Gastrocnemius medialis (tissue), 4 donors: ENCODE results near the gene SNX11. TPM values are rescaled to one million over a fixed set of nuclear protein-coding genes. Genes with fewer than 3 reads are reported as not detected.

Experiments
- ATAC-seq, 2 donors: fragments of 150-250 bp; one replicate each; pipeline ENCODE4 v1.9.1; 2016
- DNase-seq, 2 donors: peaks; one replicate each; pipeline ENCODE4 v3.0.0-alpha.2; 2019
- H3K27ac ChIP-seq, 4 donors: fragments of 200-600 bp; sonication (generic); 1 replicate in 1 of 4; 2 replicates in 3 of 4; pipeline ENCODE4 v1.5.1; 2016 to 2018; ENCODE audit warnings: mild to moderate bottlenecking in 2 of 4, moderate library complexity in 1 of 4
- H3K27me3 ChIP-seq, 3 donors: fragments of 200-600 bp; sonication (generic) in 2 of 3; 1 replicate in 1 of 3; 2 replicates in 2 of 3; pipeline versions ENCODE4 v1.5.1 to v1.6.0; 2016 to 2019; ENCODE audit warnings: mild to moderate bottlenecking in 1 of 3, moderate library complexity in 1 of 3
- H3K36me3 ChIP-seq, 2 donors: fragments of 200-600 bp; sonication (generic) in 1 of 2; one replicate each; pipeline ENCODE4 v1.5.1; 2017 to 2018
- H3K4me1 ChIP-seq, 2 donors: fragments of 200-600 bp; sonication (generic) in 1 of 2; one replicate each; pipeline ENCODE4 v1.5.1; 2016 to 2017; ENCODE audit warnings: mild to moderate bottlenecking in 2 of 2
- H3K4me3 ChIP-seq, 4 donors: fragments of 200-600 bp; sonication (generic) in 3 of 4; 1 replicate in 1 of 4; 2 replicates in 3 of 4; pipeline ENCODE4 v1.5.1; 2016 to 2019; ENCODE audit warnings: mild to moderate bottlenecking in 2 of 4
- H3K9me3 ChIP-seq, 3 donors: fragments of 200-600 bp; sonication (generic) in 2 of 3; 1 replicate in 1 of 3; 2 replicates in 2 of 3; pipeline ENCODE4 v1.5.1; 2016 to 2019
- POLR2A ChIP-seq, 2 donors: fragments of 450-650 bp; IDR thresholded peaks; one replicate each; pipeline ENCODE4 v1.6.1; 2017; ENCODE audit warnings: antibody characterized with exemption in 2 of 2, mild to moderate bottlenecking in 2 of 2, moderate library complexity in 2 of 2
- in situ Hi-C, 4 donors: fragments of 200-750 bp; cut with MboI; loops; one replicate each; pipeline versions ENCODE4 v1.15.0 to v1.8.0; 2017; ENCODE audit warnings: low sequenced_read_pairs in 4 of 4
- intact Hi-C: fragments of 100-400 bp; cut with DNase I; formaldehyde crosslinking; loops from one replicate; pipeline ENCODE4 v1.15.1; 2023; ENCODE audit warnings: low total_unique reads
- total RNA-seq, 4 donors: library from RNA; depleted of rRNA; stranded (reverse); fragments of >200 nt; gene quantifications; one replicate each; pipeline versions ENCODE4 v1.1.0 to v1.2.3, GENCODE V29; 2016
- TF ChIP-seq, protein P1 (sequence below), 5 experiments: fragments of 450-650 bp in 3 of 5; fragments of 200-600 bp in 2 of 5; sonication (generic) in 2 of 5; IDR thresholded peaks in 4 of 5; conservative IDR thresholded peaks in 1 of 5; 1 replicate in 4 of 5; 2 replicates in 1 of 5; pipeline ENCODE4 v1.5.1; 2016 to 2019; ENCODE audit warnings: antibody characterized with exemption in 5 of 5, mild to moderate bottlenecking in 3 of 5, moderate library complexity in 3 of 5

The SNX11 gene
- total RNA-seq, 4 donors from 2014 or later: 7.3 to 16.3 (median 9.6) TPM

DNA sequence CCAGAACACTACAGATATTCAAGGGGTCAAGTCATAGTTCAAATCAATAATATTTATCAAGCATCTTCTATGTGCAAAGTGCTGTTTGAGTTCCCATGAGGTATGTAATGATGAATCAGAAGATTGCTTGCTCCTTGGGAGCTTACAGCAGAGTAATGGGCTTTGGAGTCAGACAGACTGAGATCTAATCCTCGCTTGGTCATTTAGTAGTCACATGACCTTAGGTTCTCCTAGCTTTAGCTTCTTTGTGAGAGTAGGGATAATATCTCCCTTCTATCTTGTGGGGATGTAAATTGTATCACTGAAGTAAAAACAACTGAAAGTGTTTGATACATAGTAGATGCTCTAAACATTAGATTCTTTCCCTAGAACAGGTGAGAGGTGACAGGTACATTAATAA lies 30.1 kb downstream of the SNX11 start:
- no peak overlapping the region for H3K4me3 ChIP-seq
- intact Hi-C loops (no loop called here), in situ Hi-C loops (loop anchor here in 3 of 4 donors (5.0 to 25.0 kb wide), 4 partner anchors 53 to 300 kb away; partner anchors contain the start of genes LRRC46 (in 1 of the 3), MRPL10 (in 1 of the 3) and SCRN2 (in 1 of the 3))
- no peaks in the 10 kb centered on the region for H3K4me1 ChIP-seq
- no peaks in the 10 kb centered on the region for H3K9me3 ChIP-seq
- no peak overlapping the region for H3K27ac ChIP-seq
- ATAC-seq (no peak), DNase-seq (no peak)
- H3K36me3 ChIP-seq: no peaks in the 10 kb centered on the region
- peaks cover 0 to 2% (median 0%) of the 10 kb centered on the region in 3 donors for H3K27me3 ChIP-seq
- TF ChIP-seq POLR2A (IDR thresholded peaks at IDR 0.05): no peak
- TF ChIP-seq, protein P1, sequence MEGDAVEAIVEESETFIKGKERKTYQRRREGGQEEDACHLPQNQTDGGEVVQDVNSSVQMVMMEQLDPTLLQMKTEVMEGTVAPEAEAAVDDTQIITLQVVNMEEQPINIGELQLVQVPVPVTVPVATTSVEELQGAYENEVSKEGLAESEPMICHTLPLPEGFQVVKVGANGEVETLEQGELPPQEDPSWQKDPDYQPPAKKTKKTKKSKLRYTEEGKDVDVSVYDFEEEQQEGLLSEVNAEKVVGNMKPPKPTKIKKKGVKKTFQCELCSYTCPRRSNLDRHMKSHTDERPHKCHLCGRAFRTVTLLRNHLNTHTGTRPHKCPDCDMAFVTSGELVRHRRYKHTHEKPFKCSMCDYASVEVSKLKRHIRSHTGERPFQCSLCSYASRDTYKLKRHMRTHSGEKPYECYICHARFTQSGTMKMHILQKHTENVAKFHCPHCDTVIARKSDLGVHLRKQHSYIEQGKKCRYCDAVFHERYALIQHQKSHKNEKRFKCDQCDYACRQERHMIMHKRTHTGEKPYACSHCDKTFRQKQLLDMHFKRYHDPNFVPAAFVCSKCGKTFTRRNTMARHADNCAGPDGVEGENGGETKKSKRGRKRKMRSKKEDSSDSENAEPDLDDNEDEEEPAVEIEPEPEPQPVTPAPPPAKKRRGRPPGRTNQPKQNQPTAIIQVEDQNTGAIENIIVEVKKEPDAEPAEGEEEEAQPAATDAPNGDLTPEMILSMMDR (IDR thresholded peaks at IDR 0.05 in 4 of 5, conservative IDR thresholded peaks at IDR 0.05 in 1 of 5): no peak

DNA sequence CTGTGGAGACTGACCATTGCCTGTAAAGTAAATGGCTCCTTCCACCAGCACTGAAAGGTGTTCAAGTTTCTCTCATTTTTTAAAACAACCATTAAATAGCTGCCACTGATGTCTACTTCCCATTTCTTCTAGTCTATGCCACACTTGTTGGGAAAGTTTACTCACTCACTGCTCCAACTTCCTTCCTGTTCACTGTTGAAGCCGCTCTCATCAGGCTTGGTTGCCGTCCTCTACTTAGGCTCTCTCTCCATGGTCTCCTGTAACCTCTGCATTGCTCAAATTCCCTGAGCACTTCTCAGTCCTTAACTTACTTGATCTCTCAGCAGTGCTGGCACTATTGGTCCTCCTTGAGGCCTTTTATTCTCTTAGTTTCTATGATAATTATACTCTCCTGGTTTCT lies 32.4 kb downstream of the SNX11 start:
- no peak for TF ChIP-seq POLR2A (IDR thresholded peaks at IDR 0.05)
- TF ChIP-seq, protein P1 (IDR thresholded peaks at IDR 0.05 in 4 of 5, conservative IDR thresholded peaks at IDR 0.05 in 1 of 5): no peak
- in situ Hi-C loops (loop anchor here in 3 of 4 donors (5.0 to 25.0 kb wide), 4 partner anchors 55 to 303 kb away; partner anchors contain the start of genes LRRC46 (in 1 of the 3), MRPL10 (in 1 of the 3) and SCRN2 (in 1 of the 3)), intact Hi-C loops (no loop called here)
- ATAC-seq: peak in 1 of 2 donors; percentile 36
- no peak for DNase-seq
- Histone ChIP-seq H3K27ac (no peak overlapping the region), H3K9me3 (no peaks in the 10 kb centered on the region), H3K4me3 (no peak overlapping the region), H3K27me3 (peaks cover 0 to 11% (median 0%) of the 10 kb centered on the region in 3 donors), H3K4me1 (no peaks in the 10 kb centered on the region), H3K36me3 (no peaks in the 10 kb centered on the region)

DNA sequence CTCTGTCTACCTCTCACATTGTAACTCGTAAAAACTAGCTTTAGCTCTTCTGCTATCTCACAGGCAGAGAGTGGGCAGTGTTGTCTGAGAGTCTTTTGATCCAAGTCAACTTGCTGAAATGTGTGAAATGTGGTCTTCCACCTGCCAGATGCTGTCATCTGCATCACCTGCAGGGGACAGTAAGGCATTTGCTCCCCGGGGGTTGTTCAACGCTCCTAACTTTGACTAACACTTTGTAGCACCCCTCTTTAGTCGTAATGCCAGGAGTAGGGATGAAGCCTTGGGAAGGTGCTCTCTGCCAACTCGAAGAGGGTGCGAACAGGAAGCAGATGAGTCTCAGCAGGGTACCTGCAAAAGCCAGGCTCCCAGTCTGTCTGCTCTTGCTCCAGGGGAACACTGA lies 36.1 kb downstream of the SNX11 start:
- no peaks in the 10 kb centered on the region for H3K4me1 ChIP-seq
- DNase-seq (no peak), ATAC-seq (no peak)
- no peak for TF ChIP-seq POLR2A (IDR thresholded peaks at IDR 0.05)
- TF ChIP-seq, protein P1 (IDR thresholded peaks at IDR 0.05 in 4 of 5, conservative IDR thresholded peaks at IDR 0.05 in 1 of 5): no peak
- H3K27me3 ChIP-seq: peaks cover 0 to 23% (median 10%) of the 10 kb centered on the region in 3 donors
- H3K4me3 ChIP-seq: no peak overlapping the region
- H3K27ac ChIP-seq: no peak overlapping the region
- no peaks in the 10 kb centered on the region for H3K36me3 ChIP-seq
- H3K9me3 ChIP-seq: no peaks in the 10 kb centered on the region
- in situ Hi-C loops: loop anchor here in 1 of 4 donors (10.0 to 25.0 kb wide), 2 partner anchors 129 to 306 kb away; partner anchors contain the start of genes LRRC46, MRPL10 and SCRN2
- intact Hi-C loops: no loop called here

DNA sequence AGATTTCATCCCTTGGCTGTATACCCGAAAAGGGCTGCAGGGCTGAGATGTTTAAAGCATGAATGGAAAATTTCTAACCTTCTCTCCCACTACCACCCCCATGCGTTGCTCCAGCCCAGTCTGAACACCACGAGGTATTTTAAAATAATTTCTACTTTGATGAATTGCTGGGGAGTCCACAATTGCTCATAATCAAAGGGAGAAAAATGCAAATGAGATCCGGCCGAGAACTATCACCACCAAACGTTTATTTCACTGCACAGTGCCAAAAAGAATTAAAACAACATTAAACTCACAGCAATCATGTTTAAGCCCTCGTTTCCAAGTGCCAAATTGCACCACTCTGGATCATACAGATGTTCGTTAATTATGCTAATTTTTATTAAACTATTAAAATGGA lies 36.7 kb downstream of the SNX11 start:
- Histone ChIP-seq H3K27ac (no peak overlapping the region), H3K4me1 (no peaks in the 10 kb centered on the region), H3K36me3 (no peaks in the 10 kb centered on the region), H3K4me3 (no peak overlapping the region), H3K27me3 (peaks cover 5 to 28% (median 16%) of the 10 kb centered on the region in 3 donors), H3K9me3 (no peaks in the 10 kb centered on the region)
- in situ Hi-C loops (loop anchor here in 1 of 4 donors (10.0 to 25.0 kb wide), 2 partner anchors 129 to 307 kb away; partner anchors contain the start of genes LRRC46, MRPL10 and SCRN2), intact Hi-C loops (no loop called here)
- TF ChIP-seq, protein P1 (IDR thresholded peaks at IDR 0.05 in 4 of 5, conservative IDR thresholded peaks at IDR 0.05 in 1 of 5): no peak
- no peak for ATAC-seq
- no peak for DNase-seq
